AG09319 (cell line): ENCODE data around the gene KIF4B.

ENCODE experiments used
- DNase-seq: peaks from one replicate; pipeline ENCODE4 v3.0.0-alpha.2; 2010; ENCODE audit warnings: low read depth; ENCODE audit errors: extremely low read depth
- TF ChIP-seq, protein P1 (sequence below): IDR thresholded peaks from 2 replicates; pipeline ENCODE4 v1.5.1; 2011; ENCODE audit warnings: low read depth, mild to moderate bottlenecking, inconsistent platforms, low read length, moderate library complexity

The KIF4B gene

DNA sequence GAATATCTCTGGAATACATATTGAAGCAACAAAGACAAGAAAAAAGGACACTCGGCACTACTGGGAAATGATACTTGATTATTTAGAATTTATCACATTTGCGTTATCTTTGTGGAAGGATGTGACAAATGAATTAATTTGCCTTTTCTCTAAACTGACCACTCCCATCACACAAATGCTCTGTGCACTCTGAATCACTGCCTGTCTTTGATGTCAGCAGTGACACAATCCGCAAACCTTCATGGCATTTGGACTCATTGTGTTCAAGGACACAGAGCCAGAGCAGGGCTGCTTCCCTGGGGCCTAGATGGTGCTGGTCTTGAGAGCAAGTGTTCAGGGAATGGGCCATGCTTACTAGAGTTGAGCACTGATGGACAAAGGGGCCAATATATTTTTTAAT lies 4.9 kb upstream of the KIF4B start:
- DNase-seq: no peak
- TF ChIP-seq, protein P1, sequence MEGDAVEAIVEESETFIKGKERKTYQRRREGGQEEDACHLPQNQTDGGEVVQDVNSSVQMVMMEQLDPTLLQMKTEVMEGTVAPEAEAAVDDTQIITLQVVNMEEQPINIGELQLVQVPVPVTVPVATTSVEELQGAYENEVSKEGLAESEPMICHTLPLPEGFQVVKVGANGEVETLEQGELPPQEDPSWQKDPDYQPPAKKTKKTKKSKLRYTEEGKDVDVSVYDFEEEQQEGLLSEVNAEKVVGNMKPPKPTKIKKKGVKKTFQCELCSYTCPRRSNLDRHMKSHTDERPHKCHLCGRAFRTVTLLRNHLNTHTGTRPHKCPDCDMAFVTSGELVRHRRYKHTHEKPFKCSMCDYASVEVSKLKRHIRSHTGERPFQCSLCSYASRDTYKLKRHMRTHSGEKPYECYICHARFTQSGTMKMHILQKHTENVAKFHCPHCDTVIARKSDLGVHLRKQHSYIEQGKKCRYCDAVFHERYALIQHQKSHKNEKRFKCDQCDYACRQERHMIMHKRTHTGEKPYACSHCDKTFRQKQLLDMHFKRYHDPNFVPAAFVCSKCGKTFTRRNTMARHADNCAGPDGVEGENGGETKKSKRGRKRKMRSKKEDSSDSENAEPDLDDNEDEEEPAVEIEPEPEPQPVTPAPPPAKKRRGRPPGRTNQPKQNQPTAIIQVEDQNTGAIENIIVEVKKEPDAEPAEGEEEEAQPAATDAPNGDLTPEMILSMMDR: no peak

DNA sequence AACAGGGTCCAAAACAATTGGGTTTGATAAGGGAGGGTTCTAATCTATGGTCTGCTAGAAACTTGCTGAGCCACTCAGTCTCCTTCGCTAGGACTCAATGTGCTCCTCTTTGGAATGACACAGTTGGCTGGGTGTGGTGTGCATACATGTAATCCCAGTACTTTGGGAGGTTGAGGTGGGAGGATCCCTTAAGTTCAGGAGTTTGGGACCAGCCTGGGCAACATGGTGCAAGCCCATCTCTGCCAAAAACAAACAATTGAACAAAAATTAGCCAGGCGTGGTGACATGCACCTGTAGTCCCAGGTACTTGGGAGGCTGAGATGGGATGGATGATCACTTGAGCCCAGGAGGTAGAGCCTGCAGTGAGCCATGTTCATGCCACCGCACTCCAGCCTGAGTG lies 2.7 kb upstream of the KIF4B start:
- TF ChIP-seq, protein P1: no peak
- no peak for DNase-seq

DNA sequence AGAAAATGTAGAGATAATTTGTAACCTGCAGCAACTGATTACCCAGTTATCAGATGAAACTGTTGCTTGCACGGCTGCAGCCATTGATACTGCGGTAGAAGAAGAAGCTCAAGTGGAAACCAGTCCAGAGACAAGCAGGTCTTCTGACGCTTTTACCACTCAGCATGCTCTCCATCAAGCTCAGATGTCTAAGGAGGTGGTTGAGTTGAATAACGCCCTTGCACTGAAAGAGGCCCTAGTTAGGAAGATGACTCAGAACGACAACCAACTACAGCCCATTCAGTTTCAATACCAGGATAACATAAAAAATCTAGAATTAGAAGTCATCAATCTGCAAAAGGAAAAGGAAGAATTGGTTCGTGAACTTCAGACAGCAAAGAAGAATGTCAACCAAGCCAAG lies 1.7 kb downstream of the KIF4B start:
- TF ChIP-seq, protein P1: no peak
- DNase-seq: no peak

DNA sequence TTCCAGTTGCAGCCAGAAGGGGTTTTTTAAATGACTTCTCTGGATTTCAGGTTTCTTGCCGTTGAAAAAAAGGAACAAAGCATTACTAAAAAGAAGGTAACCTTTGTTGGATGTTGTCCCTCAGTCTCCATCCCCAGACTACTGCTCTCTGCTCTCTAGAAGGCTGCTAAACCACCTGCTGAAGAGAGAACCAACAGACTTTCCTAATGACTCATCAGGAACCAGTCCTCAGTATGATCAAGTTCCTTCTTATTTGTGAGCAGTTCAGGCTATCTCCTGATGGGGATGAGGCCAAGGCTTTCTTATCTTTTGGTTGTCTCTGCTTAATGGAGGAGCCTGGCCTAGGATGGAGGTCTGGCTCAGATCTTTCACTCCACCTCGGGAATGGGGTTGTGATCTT lies 4.1 kb downstream of the KIF4B start:
- DNase-seq: no peak
- TF ChIP-seq, protein P1: no peak

DNA sequence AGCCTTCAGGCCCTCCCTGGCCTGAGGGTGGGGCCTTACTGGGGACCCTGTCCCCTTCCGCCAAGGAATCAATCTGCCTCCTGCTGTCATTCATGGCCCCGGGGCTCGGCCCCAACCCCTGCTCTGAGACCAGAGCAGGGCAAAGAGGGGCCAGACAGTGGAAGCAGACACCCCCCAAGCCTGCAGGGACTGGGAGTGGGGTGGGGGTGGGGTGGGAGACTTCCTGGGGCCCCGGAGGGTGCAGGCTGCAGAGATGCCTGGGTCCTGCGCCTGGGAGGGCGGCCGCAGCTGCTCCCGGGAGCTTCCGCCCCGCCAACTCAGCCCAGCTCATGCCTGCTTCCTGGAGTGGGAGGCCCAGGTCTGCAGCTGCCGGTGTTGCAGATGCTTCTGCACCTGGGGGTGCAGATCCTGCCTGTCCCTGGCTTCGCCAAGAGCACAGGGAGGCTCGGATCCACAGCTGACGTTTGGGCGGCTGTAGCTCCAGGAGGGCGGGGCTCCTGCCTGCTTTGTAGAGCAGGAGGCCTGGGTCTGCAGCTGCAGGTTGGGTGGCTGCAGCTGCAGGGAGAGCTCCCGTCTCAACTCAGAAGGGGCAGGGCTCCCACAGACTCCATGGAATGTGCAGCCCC lies 6.2 kb downstream of the KIF4B start:
- DNase-seq: no peak
- TF ChIP-seq, protein P1: no peak

DNA sequence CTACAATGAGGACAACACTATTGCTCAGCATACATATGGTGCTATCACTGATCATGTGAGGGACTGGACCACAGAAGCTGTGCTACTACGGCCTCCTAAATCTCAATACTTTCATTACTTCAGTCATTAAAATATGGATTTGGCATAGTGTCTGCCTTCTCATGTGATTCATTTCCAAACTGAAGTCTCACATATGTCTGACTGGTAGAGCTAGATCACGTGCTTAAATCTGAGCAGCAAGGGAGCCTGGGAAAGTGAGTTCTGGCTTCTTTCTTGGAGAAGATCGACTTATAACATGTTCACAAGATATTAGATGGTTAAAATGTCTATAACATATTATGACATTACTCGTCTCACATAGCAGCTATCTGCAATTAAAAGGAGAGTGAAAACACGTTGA lies 8.3 kb downstream of the KIF4B start:
- TF ChIP-seq, protein P1: no peak
- no peak for DNase-seq

DNA sequence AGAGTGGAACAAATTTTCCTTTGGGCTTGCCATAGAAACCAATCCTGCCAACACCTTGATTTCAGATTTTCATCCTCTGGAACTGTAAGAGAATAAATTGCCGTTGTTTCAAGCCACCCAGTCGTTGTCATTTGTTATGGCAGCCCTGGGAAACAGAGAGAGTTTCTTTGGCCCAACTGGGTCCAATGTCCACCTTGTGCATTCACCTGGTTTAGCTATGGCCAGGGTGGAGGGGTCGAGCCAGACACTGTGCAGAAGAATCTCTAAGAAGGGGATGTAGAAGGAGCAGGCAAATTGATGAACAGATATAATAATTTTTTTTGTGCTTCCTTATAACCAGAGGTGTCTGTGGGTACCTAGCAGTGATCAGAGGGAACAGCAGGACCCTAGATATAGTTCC lies 9.8 kb downstream of the KIF4B start:
- TF ChIP-seq, protein P1: no peak
- no peak for DNase-seq
